CD4-positive, alpha-beta T cell (primary cell): ENCODE data around the gene NGFR. TPM values are rescaled to one million over a fixed set of nuclear protein-coding genes. Genes with fewer than 3 reads are reported as not detected.

Source experiments
- ATAC-seq: fragments of 200-7000 bp; cut with Tn5 transposase; one replicate; pipeline ENCODE4 v1.10.0; 2022; ENCODE audit warnings: mild to moderate bottlenecking; ENCODE audit not compliant: poor library complexity
- CTCF ChIA-PET: fragments of 350-600 bp; sonication (Branson Sonifier 250); formaldehyde crosslinking; loops from one replicate; lab custom pipeline; 2021; ENCODE audit warnings: antibody characterized with exemption, inconsistent platforms; lab: Charles Lee
- POLR2A ChIA-PET: fragments of 350-600 bp; sonication (Branson Sonifier 250); formaldehyde crosslinking; loops from one replicate; lab custom pipeline; 2021; ENCODE audit warnings: antibody characterized with exemption, inconsistent platforms; lab: Charles Lee
- DNase-seq, 14 experiments: peaks; one replicate each; pipeline ENCODE4 v3.0.0-alpha.2; 2013 to 2020; ENCODE audit warnings: mixed read lengths in 2 of 14
- H3K27ac ChIP-seq, 2 donors: one replicate each; pipeline versions ENCODE4 v1.5.1 to v1.7.0; 2013; ENCODE audit warnings: low read length in 2 of 2, low read depth in 1 of 2, mild to moderate bottlenecking in 1 of 2
- H3K27me3 ChIP-seq, 2 experiments: 1 replicate in 1 of 2; 2 replicates in 1 of 2; pipeline versions ENCODE4 v1.6.1 to v1.7.0; 2013; ENCODE audit warnings: low read length in 2 of 2, control low read depth in 1 of 2, mild to moderate bottlenecking in 1 of 2, moderate library complexity in 1 of 2; ENCODE audit not compliant: insufficient read depth in 2 of 2, control insufficient read depth in 1 of 2
- H3K36me3 ChIP-seq: one replicate; pipeline ENCODE4 v1.6.1; 2013; ENCODE audit warnings: low read length, control low read depth; ENCODE audit not compliant: insufficient read depth
- H3K4me1 ChIP-seq: one replicate; pipeline ENCODE4 v1.6.1; 2013; ENCODE audit warnings: low read length, control low read depth; ENCODE audit not compliant: insufficient read depth
- H3K4me3 ChIP-seq: one replicate; pipeline ENCODE4 v1.5.1; 2013; ENCODE audit warnings: mild to moderate bottlenecking, low read length, moderate library complexity
- H3K9me3 ChIP-seq, 2 experiments: 1 replicate in 1 of 2; 2 replicates in 1 of 2; pipeline versions ENCODE4 v1.6.1 to v1.7.0; 2013; ENCODE audit warnings: low read length in 2 of 2, mild to moderate bottlenecking in 2 of 2, control low read depth in 1 of 2, moderate library complexity in 1 of 2; ENCODE audit not compliant: control insufficient read depth in 1 of 2, insufficient read depth in 1 of 2
- H3K27ac Mint-ChIP-seq: one replicate; pipeline ENCODE4 v1.8.0; 2020; ENCODE audit warnings: mixed read lengths
- H3K27me3 Mint-ChIP-seq: one replicate; pipeline ENCODE4 v1.8.0; 2021; ENCODE audit warnings: mixed read lengths
- H3K36me3 Mint-ChIP-seq: one replicate; pipeline ENCODE4 v1.8.0; 2021; ENCODE audit warnings: low read depth, mixed read lengths
- H3K4me1 Mint-ChIP-seq: one replicate; pipeline ENCODE4 v1.8.0; 2021; ENCODE audit warnings: low read depth, mixed read lengths
- H3K4me3 Mint-ChIP-seq: one replicate; pipeline ENCODE4 v1.8.0; 2020; ENCODE audit warnings: mild to moderate bottlenecking, mixed read lengths
- H3K9me3 Mint-ChIP-seq: one replicate; pipeline ENCODE4 v1.8.0; 2020; ENCODE audit warnings: mixed read lengths
- CTCF ChIP-seq: fragments of 200-600 bp; IDR thresholded peaks from one replicate; pipeline ENCODE4 v1.8.0; 2022; ENCODE audit warnings: antibody characterized with exemption, mild to moderate bottlenecking
- intact Hi-C, 2 experiments: fragments of 100-400 bp; cut with DNase I in 1 of 2; cut with micrococcal nuclease in 1 of 2; formaldehyde crosslinking; loops; one replicate each; pipeline versions ENCODE4 v1.15.1 to v1.9.0; 2023 to 2025; cut with DNase I, micrococcal nuclease
- total RNA-seq, 174 experiments: library from RNA in 2 of 174; stranded (reverse) in 2 of 174; gene quantifications; one replicate each; pipeline ENCODE4 v1.2.3 and lab custom pipeline; 2021 to 2026

The NGFR gene
- total RNA-seq, 2 experiments from 2014 or later: 0.11 to 0.22 TPM

DNA sequence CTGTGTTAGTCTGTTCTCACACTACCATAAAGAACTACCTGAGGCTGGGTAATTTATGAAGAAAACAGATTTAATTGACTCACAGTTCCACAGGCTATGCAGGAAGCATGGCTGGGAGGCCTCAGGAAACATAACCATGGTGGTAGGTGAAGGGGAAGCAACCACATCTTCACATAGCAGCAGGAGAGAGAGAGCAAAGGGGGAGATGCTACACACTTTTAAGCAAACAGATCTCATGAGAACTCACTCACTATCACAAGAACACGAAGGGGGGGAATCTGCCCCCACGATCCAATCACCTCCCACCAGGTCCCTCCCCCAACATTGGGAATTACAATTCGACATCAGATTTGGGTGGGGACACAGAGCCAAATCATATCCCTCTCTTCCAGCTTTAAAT, 48.8 kb downstream of the NGFR start:
- ChIA-PET CTCF (interaction anchor here (0.9 kb wide), 1 partner anchor 47 kb away, joined by 3 read pairs; no protein-coding TSS in a partner anchor), POLR2A (no interaction called here)
- H3K27ac ChIP-seq: no peak overlapping the region
- Mint-ChIP-seq H3K4me3 (no peak overlapping the region), H3K9me3 (peaks cover 5% of the 10 kb centered on the region), H3K27ac (no peak overlapping the region), H3K4me1 (no peaks in the 10 kb centered on the region), H3K36me3 (no peaks in the 10 kb centered on the region), H3K27me3 (no peaks in the 10 kb centered on the region)
- H3K4me1 ChIP-seq: no peaks in the 10 kb centered on the region
- H3K9me3 ChIP-seq: peaks cover 6 to 9% of the 10 kb centered on the region in 2 experiments
- intact Hi-C loops: no loop called here
- TF ChIP-seq CTCF: no peak
- DNase-seq (no peak), ATAC-seq (no peak)
- no peak overlapping the region for H3K4me3 ChIP-seq
- H3K36me3 ChIP-seq: no peaks in the 10 kb centered on the region
- H3K27me3 ChIP-seq: no peaks in the 10 kb centered on the region

DNA sequence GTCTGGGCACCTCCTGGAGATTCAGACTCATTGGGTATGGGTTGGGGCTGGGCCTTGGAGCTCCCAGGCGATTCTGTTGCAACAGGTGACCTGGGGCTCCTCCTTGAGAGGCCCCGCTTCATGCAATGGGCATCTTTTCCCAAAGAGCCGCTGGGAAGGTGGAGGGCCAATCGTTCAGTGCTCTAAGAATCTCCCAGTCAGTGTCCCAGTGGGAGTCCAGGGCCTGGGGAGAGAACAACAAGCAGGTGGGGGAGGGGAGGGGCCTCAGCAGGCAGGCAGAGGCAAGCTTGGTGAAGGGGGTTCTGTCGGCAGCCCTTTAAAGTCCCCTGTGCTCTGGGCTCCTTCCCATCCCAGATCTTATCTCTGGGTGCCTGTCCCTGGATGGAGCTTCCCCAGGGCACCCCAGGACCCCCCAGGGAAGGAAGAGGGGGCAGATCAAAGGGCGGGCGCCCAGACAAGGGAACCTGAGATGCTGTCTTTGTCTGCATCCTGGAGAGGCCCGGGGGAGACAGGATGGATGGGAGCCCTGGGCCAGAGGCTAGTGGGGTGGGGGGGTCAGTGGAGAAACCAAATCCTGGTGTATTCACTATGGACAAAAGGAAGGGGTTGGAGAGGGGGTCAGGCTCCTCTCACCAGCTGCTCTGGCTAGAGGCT, 50.0 kb downstream of the NGFR start:
- ATAC-seq: no peak
- H3K27ac ChIP-seq: no peak overlapping the region
- Mint-ChIP-seq H3K27me3 (no peaks in the 10 kb centered on the region), H3K4me3 (no peak overlapping the region), H3K36me3 (no peaks in the 10 kb centered on the region), H3K9me3 (peaks cover 5% of the 10 kb centered on the region), H3K27ac (no peak overlapping the region), H3K4me1 (no peaks in the 10 kb centered on the region)
- peaks cover 5 to 9% of the 10 kb centered on the region in 2 experiments for H3K9me3 ChIP-seq
- no peaks in the 10 kb centered on the region for H3K27me3 ChIP-seq
- H3K4me3 ChIP-seq: no peak overlapping the region
- H3K36me3 ChIP-seq: no peaks in the 10 kb centered on the region
- ChIA-PET CTCF (no interaction called here), POLR2A (no interaction called here)
- no peak for TF ChIP-seq CTCF
- intact Hi-C loops: no loop called here
- DNase-seq: no peak
- H3K4me1 ChIP-seq: no peaks in the 10 kb centered on the region

GRCh38 chr17:49545806-49546545, 50.9 kb downstream of the NGFR start:
- no peak for ATAC-seq

More at GRCh38 chr17:49545806-49546545, 50.9 kb downstream of the NGFR start:
- H3K4me3 Mint-ChIP-seq: no peak overlapping the region
- no peaks in the 10 kb centered on the region for H3K4me1 Mint-ChIP-seq
- Histone ChIP-seq H3K27me3 (no peaks in the 10 kb centered on the region), H3K9me3 (peaks cover 0 to 9% of the 10 kb centered on the region in 2 experiments), H3K4me1 (no peaks in the 10 kb centered on the region), H3K27ac (no peak overlapping the region), H3K4me3 (no peak overlapping the region), H3K36me3 (no peaks in the 10 kb centered on the region)
- intact Hi-C loops: no loop called here
- POLR2A ChIA-PET: no interaction called here
- no peaks in the 10 kb centered on the region for H3K27me3 Mint-ChIP-seq
- no peaks in the 10 kb centered on the region for H3K36me3 Mint-ChIP-seq
- no peak for TF ChIP-seq CTCF
- DNase-seq: no peak
- H3K27ac Mint-ChIP-seq: no peak overlapping the region
- H3K9me3 Mint-ChIP-seq: peaks cover 4% of the 10 kb centered on the region
- CTCF ChIA-PET: no interaction called here
